ENCODE data around the gene PRKCA.

DNA sequence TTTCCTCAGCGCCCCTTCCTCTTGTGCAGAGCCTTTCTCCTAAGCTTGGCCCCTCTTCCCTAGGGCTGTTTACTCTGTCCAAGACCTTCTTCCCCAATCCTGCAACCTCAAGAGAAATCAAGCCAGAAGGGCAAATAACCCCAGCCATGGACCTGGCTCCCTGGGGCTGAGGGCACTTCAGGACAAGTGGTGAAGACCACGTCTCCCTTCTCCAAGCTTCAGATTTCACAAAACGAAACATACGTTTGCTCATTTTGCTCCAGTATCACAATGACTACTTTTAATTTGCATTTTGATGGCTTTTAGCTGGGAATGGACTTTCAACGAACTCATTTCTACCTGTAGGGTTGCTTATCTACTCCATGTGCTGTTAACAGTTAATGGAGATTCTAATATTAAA is 392.7 kb downstream of the PRKCA start:
- TF ChIP-seq, protein P1, sequence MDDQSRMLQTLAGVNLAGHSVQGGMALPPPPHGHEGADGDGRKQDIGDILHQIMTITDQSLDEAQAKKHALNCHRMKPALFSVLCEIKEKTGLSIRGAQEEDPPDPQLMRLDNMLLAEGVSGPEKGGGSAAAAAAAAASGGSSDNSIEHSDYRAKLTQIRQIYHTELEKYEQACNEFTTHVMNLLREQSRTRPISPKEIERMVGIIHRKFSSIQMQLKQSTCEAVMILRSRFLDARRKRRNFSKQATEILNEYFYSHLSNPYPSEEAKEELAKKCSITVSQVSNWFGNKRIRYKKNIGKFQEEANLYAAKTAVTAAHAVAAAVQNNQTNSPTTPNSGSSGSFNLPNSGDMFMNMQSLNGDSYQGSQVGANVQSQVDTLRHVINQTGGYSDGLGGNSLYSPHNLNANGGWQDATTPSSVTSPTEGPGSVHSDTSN (IDR thresholded peaks at IDR 0.05): no peak
- TF ChIP-seq, protein P2, sequence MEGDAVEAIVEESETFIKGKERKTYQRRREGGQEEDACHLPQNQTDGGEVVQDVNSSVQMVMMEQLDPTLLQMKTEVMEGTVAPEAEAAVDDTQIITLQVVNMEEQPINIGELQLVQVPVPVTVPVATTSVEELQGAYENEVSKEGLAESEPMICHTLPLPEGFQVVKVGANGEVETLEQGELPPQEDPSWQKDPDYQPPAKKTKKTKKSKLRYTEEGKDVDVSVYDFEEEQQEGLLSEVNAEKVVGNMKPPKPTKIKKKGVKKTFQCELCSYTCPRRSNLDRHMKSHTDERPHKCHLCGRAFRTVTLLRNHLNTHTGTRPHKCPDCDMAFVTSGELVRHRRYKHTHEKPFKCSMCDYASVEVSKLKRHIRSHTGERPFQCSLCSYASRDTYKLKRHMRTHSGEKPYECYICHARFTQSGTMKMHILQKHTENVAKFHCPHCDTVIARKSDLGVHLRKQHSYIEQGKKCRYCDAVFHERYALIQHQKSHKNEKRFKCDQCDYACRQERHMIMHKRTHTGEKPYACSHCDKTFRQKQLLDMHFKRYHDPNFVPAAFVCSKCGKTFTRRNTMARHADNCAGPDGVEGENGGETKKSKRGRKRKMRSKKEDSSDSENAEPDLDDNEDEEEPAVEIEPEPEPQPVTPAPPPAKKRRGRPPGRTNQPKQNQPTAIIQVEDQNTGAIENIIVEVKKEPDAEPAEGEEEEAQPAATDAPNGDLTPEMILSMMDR (IDR thresholded peaks at IDR 0.05): no peak
- TF ChIP-seq POLR2A (IDR thresholded peaks at IDR 0.05; ENCODE audit: low read length) (no peak), BHLHE40 (IDR thresholded peaks at IDR 0.05; ENCODE audit: low read depth, low read length) (no peak)
